Neural progenitor cell (in vitro differentiated cells): ENCODE results near the gene THAP2.

ENCODE experiments used
- EZH2 ChIP-seq: fragments of 200-600 bp; sonication (generic); IDR thresholded peaks from 2 replicates; pipeline ENCODE4 v1.6.1; 2017; ENCODE audit warnings: antibody characterized with exemption, mild to moderate bottlenecking, moderate library complexity
- TF ChIP-seq, protein P1 (sequence below): fragments of 200-600 bp; sonication (generic); IDR thresholded peaks from 2 replicates; pipeline ENCODE4 v1.5.1; 2017; ENCODE audit warnings: antibody characterized with exemption, mild to moderate bottlenecking

DNA sequence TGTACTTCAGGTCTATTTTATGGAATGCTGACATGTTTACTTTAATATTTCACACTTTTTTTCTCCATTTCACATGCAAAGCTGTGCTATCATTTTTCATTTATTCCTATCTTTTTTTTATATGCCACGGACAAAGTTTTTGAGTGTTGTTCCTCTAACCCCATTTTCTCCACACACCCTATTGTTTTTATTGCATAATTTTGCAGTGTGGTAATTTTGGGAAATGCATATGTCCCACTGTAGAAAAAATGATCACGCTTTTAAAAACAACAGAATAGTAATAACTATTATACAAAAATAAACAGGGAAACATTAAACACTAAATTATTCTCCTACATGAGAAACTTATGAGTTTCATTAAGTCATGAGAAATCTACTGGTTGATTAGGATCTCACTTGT, 14.7 kb upstream of the THAP2 start:
- TF ChIP-seq, protein P1, sequence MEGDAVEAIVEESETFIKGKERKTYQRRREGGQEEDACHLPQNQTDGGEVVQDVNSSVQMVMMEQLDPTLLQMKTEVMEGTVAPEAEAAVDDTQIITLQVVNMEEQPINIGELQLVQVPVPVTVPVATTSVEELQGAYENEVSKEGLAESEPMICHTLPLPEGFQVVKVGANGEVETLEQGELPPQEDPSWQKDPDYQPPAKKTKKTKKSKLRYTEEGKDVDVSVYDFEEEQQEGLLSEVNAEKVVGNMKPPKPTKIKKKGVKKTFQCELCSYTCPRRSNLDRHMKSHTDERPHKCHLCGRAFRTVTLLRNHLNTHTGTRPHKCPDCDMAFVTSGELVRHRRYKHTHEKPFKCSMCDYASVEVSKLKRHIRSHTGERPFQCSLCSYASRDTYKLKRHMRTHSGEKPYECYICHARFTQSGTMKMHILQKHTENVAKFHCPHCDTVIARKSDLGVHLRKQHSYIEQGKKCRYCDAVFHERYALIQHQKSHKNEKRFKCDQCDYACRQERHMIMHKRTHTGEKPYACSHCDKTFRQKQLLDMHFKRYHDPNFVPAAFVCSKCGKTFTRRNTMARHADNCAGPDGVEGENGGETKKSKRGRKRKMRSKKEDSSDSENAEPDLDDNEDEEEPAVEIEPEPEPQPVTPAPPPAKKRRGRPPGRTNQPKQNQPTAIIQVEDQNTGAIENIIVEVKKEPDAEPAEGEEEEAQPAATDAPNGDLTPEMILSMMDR: no peak
- no peak for TF ChIP-seq EZH2
